ENCODE data around the gene CPSF7. TPM values are rescaled to one million over a fixed set of nuclear protein-coding genes. Genes with fewer than 3 reads are reported as not detected.

Gene CPSF7
- total RNA-seq, 1 experiment from 2014 or later = 123 TPM

DNA sequence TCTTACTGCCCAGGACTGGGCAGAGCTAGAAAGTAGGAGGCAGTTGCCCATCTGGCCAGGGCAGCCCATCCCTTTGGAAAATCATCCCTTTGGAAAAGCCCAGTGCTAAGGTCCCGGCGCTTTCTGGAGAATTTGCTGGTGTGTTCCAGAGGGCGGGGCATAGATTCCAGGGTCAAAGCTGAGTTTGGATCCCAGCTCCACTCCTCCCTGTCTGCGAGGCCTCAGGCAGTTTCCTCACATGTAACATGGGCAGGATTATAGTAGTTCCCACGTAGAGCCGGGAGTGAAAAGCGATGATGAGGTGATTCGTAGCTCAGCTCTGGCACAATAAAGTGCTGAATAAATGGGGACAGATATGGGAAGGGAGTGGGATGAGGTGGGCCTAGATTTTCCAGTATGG, 47.4 kb upstream of the CPSF7 start:
- Mint-ChIP-seq H3K4me3 (ENCODE audit: unreplicated experiment) (no peak overlapping the region), H3K4me1 (ENCODE audit: low read depth, unreplicated experiment) (no peaks in the 10 kb centered on the region), H3K27me3 (ENCODE audit: insufficient read depth, unreplicated experiment) (no peaks in the 10 kb centered on the region), H3K9me3 (ENCODE audit: unreplicated experiment) (no peaks in the 10 kb centered on the region), H3K27ac (ENCODE audit: unreplicated experiment) (no peak overlapping the region), H3K36me3 (ENCODE audit: insufficient read depth, unreplicated experiment) (no peaks in the 10 kb centered on the region)
- POLR2A ChIA-PET = interaction anchor here (0.7 kb wide), 2 partner anchors 13 to 37 kb away, joined by 3 to 8 read pairs; no protein-coding TSS in a partner anchor
- no peak for TF ChIP-seq CTCF (IDR thresholded peaks at IDR 0.05; ENCODE audit: insufficient read depth in 1 of 2, low read depth in 1 of 2, low read length in 1 of 2, severe bottlenecking in 1 of 2, unreplicated experiment in 1 of 2)
- CTCF ChIA-PET = interaction anchor here (0.8 to 2.9 kb wide), 9 partner anchors 31 to 256 kb away, joined by 3 to 33 read pairs (median 5); partner anchors contain the start of gene LRRC10B
- DNase-seq = no peak
- Histone ChIP-seq H3K36me3 (ENCODE audit: control insufficient read depth, insufficient read depth, low read length) (no peaks in the 10 kb centered on the region), H3K4me1 (peaks cover 12% of the 10 kb centered on the region), H3K4me3 (ENCODE audit: low read depth, low read length) (no peak overlapping the region), H3K9me3 (no peaks in the 10 kb centered on the region), H3K27me3 (replicated peaks; ENCODE audit: control insufficient read depth, insufficient read depth, low read length) (no peaks in the 10 kb centered on the region)
- no TSS peak for BruUV-seq (replicated peaks)
- intact Hi-C loops (cut with micrococcal nuclease; ENCODE audit: unreplicated experiment) = loop anchor here (1.0 to 2.0 kb wide), 6 partner anchors 30 to 161 kb away; partner anchors contain the start of gene LRRC10B

DNA sequence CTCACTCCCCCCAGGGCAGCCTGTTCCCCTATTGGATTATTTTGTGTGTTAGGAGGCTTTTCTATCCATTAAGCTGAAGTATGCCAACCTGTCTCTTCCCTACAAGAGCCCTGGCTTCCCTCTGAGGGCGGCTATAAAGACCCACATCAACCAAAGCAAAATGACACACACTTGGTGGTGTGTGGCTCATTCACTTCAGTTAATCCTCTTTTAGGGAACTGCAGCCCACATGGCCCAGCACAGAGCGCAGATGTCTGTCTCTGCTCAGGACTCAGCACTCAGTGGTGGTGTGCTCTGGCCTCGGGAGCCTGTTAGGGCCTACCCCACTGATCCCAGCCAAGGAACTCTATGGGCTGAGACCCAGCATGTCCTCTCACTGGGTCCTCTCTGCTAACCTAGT, 46.6 kb upstream of the CPSF7 start:
- Mint-ChIP-seq H3K27me3 (ENCODE audit: insufficient read depth, unreplicated experiment) (no peaks in the 10 kb centered on the region), H3K27ac (ENCODE audit: unreplicated experiment) (no peak overlapping the region), H3K4me3 (ENCODE audit: unreplicated experiment) (no peak overlapping the region), H3K9me3 (ENCODE audit: unreplicated experiment) (no peaks in the 10 kb centered on the region), H3K36me3 (ENCODE audit: insufficient read depth, unreplicated experiment) (no peaks in the 10 kb centered on the region), H3K4me1 (ENCODE audit: low read depth, unreplicated experiment) (no peaks in the 10 kb centered on the region)
- Histone ChIP-seq H3K4me1 (peaks cover 12% of the 10 kb centered on the region), H3K4me3 (ENCODE audit: low read depth, low read length) (no peak overlapping the region), H3K27me3 (replicated peaks; ENCODE audit: control insufficient read depth, insufficient read depth, low read length) (no peaks in the 10 kb centered on the region), H3K9me3 (no peaks in the 10 kb centered on the region), H3K36me3 (ENCODE audit: control insufficient read depth, insufficient read depth, low read length) (no peaks in the 10 kb centered on the region)
- POLR2A ChIA-PET = interaction anchor here (0.7 kb wide), 1 partner anchor 12 kb away, joined by 8 read pairs; no protein-coding TSS in a partner anchor
- CTCF ChIA-PET = interaction anchor here (1.1 to 2.2 kb wide), 2 partner anchors 33 to 36 kb away, joined by 3 to 9 read pairs; partner anchors contain the start of gene LRRC10B
- TF ChIP-seq CTCF (IDR thresholded peaks at IDR 0.05; ENCODE audit: insufficient read depth in 1 of 2, low read depth in 1 of 2, low read length in 1 of 2, severe bottlenecking in 1 of 2, unreplicated experiment in 1 of 2) = no peak
- BruUV-seq (replicated peaks) = no TSS peak
- intact Hi-C loops (cut with micrococcal nuclease; ENCODE audit: unreplicated experiment) = loop anchor here (2.0 kb wide), 3 partner anchors 30 to 102 kb away; partner anchors contain the start of gene LRRC10B
- DNase-seq = no peak

DNA sequence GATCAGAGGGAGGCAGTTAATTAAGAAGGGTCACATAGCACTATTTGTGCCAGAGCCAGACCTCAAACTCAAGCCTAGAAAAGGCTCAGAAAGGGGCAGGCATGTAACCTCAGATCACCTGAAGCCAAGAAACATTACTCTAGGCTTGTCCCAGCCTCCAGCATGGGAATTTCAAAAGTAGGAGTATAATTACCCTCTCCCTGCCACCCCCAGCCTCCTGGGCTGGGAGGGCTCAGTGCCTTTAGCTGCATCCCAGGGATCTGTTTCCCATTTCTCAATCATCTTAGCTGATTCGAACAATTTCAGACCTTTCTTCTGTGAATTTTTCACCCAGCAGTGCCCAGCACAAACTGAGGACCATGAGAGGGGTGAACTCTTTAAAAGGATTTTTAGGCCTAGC, 45.7 kb upstream of the CPSF7 start:
- H3K27me3 Mint-ChIP-seq (ENCODE audit: insufficient read depth, unreplicated experiment) = no peaks in the 10 kb centered on the region
- POLR2A ChIA-PET = no interaction called here
- H3K9me3 Mint-ChIP-seq (ENCODE audit: unreplicated experiment) = no peaks in the 10 kb centered on the region
- peaks cover 7% of the 10 kb centered on the region for H3K36me3 Mint-ChIP-seq (ENCODE audit: insufficient read depth, unreplicated experiment)
- intact Hi-C loops (cut with micrococcal nuclease; ENCODE audit: unreplicated experiment) = no loop called here
- no TSS peak for BruUV-seq (replicated peaks)
- Histone ChIP-seq H3K4me1 (peaks cover 12% of the 10 kb centered on the region), H3K4me3 (ENCODE audit: low read depth, low read length) (no peak overlapping the region), H3K27me3 (replicated peaks; ENCODE audit: control insufficient read depth, insufficient read depth, low read length) (no peaks in the 10 kb centered on the region), H3K36me3 (ENCODE audit: control insufficient read depth, insufficient read depth, low read length) (no peaks in the 10 kb centered on the region; the same call in 1 of the 2 replicates), H3K9me3 (no peaks in the 10 kb centered on the region)
- CTCF ChIA-PET = interaction anchor here (0.6 to 1.8 kb wide), 3 partner anchors 40 to 150 kb away, joined by 3 to 10 read pairs (median 3); no protein-coding TSS in a partner anchor
- no peak for TF ChIP-seq CTCF (IDR thresholded peaks at IDR 0.05; ENCODE audit: insufficient read depth in 1 of 2, low read depth in 1 of 2, low read length in 1 of 2, severe bottlenecking in 1 of 2, unreplicated experiment in 1 of 2)
- H3K4me1 Mint-ChIP-seq (ENCODE audit: low read depth, unreplicated experiment) = no peaks in the 10 kb centered on the region
- DNase-seq = no peak
- no peak overlapping the region for H3K27ac Mint-ChIP-seq (ENCODE audit: unreplicated experiment)
- H3K4me3 Mint-ChIP-seq (ENCODE audit: unreplicated experiment) = no peak overlapping the region

Data from Caco-2 (cell line).